ENCODE measurements around the gene SENP7.

DNA sequence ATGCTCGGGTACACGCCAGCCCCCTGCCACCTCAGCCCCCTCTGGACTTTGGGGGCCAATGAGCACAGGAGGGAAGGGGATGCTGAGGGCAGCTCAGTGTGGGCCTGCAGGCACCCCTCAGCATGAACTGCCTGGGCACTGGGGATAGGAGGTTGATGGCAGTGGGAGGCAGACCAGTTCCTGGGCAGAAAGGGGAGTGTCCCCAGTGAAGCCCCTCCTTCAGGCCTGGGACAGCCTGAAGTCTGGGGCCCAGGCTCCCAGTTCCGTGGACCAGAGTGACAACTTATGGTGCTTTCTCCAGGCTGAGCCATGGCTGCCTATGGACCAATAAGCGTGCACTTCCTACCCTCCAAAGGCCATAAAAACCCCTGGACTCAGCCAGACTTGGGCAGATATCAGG is 129.4 kb downstream of the SENP7 start:
- TF ChIP-seq EZH2phosphoT487 (IDR thresholded peaks at IDR 0.05; ENCODE audit: low read depth): no peak
- TF ChIP-seq, protein P1, sequence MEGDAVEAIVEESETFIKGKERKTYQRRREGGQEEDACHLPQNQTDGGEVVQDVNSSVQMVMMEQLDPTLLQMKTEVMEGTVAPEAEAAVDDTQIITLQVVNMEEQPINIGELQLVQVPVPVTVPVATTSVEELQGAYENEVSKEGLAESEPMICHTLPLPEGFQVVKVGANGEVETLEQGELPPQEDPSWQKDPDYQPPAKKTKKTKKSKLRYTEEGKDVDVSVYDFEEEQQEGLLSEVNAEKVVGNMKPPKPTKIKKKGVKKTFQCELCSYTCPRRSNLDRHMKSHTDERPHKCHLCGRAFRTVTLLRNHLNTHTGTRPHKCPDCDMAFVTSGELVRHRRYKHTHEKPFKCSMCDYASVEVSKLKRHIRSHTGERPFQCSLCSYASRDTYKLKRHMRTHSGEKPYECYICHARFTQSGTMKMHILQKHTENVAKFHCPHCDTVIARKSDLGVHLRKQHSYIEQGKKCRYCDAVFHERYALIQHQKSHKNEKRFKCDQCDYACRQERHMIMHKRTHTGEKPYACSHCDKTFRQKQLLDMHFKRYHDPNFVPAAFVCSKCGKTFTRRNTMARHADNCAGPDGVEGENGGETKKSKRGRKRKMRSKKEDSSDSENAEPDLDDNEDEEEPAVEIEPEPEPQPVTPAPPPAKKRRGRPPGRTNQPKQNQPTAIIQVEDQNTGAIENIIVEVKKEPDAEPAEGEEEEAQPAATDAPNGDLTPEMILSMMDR (IDR thresholded peaks at IDR 0.05; ENCODE audit: low read depth, low read length): no peak
